ENCODE data around the gene C4A. TPM values are rescaled to one million over a fixed set of nuclear protein-coding genes. Genes with fewer than 3 reads are reported as not detected.
"Not testable (repeated sequence)": the region's sequence is repeated elsewhere in the genome, so short reads cannot be mapped to it uniquely, and the experiment has no call there.

Gene C4A
- total RNA-seq, 1 donor from 2014 or later = 1.8 TPM

DNA sequence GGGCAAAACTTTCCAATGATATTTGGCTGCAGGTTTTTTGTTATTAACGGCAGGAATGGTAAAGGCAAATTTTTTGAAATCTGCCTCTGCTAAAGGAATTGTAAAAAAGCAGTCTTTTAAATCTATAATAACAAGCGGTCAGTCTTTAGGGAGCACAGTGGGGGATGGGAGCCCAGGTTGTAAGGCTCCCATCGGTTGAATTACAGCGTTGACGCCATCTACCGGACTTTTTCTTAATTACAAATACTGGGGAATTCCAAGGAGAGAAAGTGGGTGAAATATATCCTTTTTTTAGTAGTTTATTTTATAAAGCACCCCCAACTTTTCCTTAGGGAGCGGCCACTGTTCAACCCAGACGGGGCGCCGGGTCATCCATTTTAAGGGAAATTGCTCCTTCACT is 40.2 kb downstream of the C4A start:
- not testable (repeated sequence) for DNase-seq (ENCODE audit: low read depth in 2 of 2)

DNA sequence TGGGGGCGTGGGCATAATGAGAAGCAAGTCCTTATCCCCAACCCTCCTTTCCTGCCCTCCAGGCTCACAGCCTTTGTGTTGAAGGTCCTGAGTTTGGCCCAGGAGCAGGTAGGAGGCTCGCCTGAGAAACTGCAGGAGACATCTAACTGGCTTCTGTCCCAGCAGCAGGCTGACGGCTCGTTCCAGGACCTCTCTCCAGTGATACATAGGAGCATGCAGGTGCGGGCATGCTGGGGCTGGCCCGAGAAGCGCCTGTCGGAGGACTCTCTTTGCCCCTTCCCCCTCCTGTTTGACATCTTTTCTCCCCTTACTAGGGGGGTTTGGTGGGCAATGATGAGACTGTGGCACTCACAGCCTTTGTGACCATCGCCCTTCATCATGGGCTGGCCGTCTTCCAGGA is 46.8 kb downstream of the C4A start:
- DNase-seq (ENCODE audit: low read depth in 2 of 2) = not testable (repeated sequence)

- not testable (repeated sequence) for DNase-seq (ENCODE audit: low read depth in 2 of 2)
These were observed 47.7 kb downstream of the C4A start for GRCh38 chr6:32029553-32029952.

DNA sequence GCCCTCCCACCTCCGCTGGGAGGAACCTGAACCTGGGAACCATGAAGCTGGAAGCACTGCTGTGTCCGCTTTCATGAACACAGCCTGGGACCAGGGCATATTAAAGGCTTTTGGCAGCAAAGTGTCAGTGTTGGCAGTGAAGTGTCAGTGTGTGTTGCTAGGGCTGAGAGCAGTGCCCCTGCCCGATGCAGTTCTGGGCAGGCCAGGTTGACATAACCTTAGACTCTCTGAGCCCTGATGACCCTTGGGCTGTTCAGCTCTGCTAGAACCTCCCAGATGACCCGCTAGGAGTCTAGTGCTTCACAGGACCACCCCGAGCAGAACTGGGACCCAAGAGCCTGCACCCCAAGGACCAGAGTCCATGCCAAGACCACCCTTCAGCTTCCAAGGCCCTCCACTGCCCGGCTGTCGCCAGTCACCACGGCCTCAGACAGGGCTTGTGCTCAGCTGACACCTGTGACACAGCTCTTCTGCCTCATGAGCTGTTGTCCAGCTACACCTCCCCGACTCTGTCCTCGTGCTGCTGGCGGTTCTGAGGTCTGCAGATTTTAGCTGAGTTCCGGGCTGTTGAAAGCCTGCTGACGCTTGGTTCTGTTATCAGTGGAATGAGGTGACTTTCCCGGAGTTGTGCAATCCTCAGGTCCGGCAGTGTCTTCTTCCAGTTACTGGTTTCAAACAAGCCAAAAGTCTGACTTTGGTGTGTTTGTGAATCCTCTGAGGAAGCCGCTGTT is 53.6 kb downstream of the C4A start:
- not testable (repeated sequence) for DNase-seq (ENCODE audit: low read depth in 2 of 2)

DNA sequence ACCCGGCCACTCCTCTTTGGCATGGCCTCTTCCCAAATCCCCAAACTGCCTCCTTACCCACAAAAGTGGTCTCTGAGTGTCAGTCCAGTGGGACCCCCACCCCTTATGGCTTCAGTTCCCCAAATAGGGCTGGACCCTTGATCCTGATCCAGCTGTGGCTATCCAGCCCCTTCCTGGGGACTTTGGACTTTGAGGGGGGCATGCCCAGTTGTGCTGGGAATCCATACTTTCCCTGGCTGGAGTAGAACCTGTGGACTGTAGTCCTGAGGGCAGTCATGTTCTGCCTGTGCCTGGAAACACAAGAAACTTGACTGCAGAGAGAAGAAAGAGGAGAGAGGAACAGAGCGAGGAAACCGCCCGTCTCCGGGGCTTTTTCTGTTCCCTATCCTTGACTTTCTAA is 55.3 kb downstream of the C4A start:
- DNase-seq (ENCODE audit: low read depth in 2 of 2) = not testable (repeated sequence)

DNA sequence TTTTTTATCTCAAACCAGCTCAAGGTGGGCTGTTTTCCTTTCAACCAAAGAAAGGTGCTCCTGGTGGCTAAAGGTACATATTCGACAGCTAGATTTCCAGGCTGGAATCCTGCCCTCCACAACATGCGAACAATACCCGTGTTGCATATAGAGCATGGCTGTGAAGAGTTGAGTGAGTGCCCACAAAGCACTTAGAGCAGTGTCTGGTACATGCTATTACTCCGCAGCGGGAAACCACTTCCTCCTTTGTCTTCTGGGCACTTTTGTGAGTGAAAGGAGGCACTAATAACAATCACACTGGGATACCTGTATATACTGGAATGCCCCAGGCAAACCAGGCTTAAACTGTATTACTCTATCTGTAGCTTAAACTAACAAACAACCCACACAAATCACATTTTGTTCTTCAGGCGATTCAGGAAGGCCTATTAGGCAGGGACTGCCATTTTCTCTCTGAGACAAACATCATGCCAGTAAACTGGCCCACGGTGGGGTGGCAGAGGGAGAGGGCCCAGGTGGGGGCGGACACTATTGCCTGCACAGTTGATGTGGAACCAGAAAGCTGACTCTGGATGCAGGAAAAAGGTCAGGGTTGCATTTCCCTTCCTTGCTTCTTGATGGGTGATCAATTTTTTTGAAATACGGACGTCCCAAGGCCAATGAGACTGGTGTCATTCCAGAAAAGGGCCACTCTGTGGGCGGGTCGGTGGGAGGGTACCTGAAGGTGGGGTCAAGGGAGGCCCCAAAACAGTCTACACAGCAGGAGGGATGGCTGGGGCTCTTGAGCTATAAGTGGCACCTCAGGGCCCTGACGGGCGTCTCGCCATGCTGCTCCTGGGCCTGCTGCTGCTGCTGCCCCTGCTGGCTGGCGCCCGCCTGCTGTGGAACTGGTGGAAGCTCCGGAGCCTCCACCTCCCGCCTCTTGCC is 56.0 kb downstream of the C4A start, which contains the start of gene CYP21A2:
Gene CYP21A2, plus strand, starts transcription at position 818 of the 927 bp plus-strand sequence. Its CDS starts 8 bp downstream, at position 826.
- DNase-seq (ENCODE audit: low read depth in 2 of 2) = not testable (repeated sequence)

GRCh38 chr6:32038878-32039277 is 57.0 kb downstream of the C4A start:
- DNase-seq (ENCODE audit: low read depth in 2 of 2) = not testable (repeated sequence)

- DNase-seq (ENCODE audit: low read depth in 2 of 2) = not testable (repeated sequence)
These were observed 57.7 kb downstream of the C4A start for GRCh38 chr6:32039321-32040274.

- not testable (repeated sequence) for DNase-seq (ENCODE audit: low read depth in 2 of 2)
These were observed 58.6 kb downstream of the C4A start for GRCh38 chr6:32040299-32041049.

- DNase-seq (ENCODE audit: low read depth in 2 of 2) = not testable (repeated sequence)
These were observed 59.1 kb downstream of the C4A start for GRCh38 chr6:32041050-32041321.

GRCh38 chr6:32041385-32041784 is 59.5 kb downstream of the C4A start:
- DNase-seq (ENCODE audit: low read depth in 2 of 2) = not testable (repeated sequence)

DNA sequence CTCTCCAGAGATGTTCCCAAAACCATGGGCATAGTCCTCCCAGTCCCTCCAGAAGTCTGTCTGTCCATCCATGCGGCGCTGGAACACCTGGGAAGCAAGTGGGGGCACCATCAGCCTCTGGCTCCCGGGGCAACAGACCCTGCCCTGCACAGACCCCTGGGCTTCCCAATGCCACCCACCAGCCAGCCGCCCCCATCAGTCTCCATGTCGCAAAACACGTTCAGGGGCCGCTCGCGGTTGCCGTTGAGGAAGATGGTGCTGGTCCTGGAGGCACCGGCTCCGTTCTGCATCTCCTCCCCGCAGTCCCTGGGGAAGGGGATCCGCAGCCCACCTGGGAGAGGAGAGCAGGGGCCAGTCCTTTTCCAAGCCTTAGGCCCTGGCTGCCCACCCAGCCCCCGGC is 60.4 kb downstream of the C4A start:
- not testable (repeated sequence) for DNase-seq (ENCODE audit: low read depth in 2 of 2)

- not testable (repeated sequence) for DNase-seq (ENCODE audit: low read depth in 2 of 2)
These were observed 61.9 kb downstream of the C4A start for GRCh38 chr6:32043589-32044380.

- not testable (repeated sequence) for DNase-seq (ENCODE audit: low read depth in 2 of 2)
These were observed 63.1 kb downstream of the C4A start for GRCh38 chr6:32044916-32045315.

GRCh38 chr6:32045811-32046449 is 64.1 kb downstream of the C4A start:
- DNase-seq (ENCODE audit: low read depth in 2 of 2) = no peak

- DNase-seq (ENCODE audit: low read depth in 2 of 2) = peak in 1 of 2 donors; percentile 11
These were observed 64.7 kb downstream of the C4A start for GRCh38 chr6:32046450-32047083.

- peak; percentile 59 for DNase-seq (ENCODE audit: low read depth in 2 of 2)
These were observed 65.2 kb downstream of the C4A start for GRCh38 chr6:32047084-32047478.

DNA sequence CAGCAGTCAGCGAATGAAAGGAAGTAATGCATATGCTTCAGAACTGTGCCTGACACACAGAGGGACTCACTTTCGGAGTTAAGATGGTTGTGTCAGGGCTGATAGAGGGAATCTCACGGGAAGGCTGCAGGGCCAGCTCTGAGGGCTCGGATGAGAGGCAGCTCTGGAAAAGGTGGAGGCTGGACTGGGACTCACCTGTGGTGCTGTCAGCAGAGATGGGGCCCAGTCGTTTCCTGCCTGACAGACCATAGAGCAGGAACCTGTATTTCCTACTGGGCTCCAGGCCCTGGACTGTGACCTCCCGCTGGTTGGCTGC is 65.6 kb downstream of the C4A start:
- DNase-seq (ENCODE audit: low read depth in 2 of 2) = no peak
